ENCODE data around the gene ARHGAP27. TPM values are rescaled to one million over a fixed set of nuclear protein-coding genes. Genes with fewer than 3 reads are reported as not detected.
"Not testable (repeated sequence)": the region's sequence is repeated elsewhere in the genome, so short reads cannot be mapped to it uniquely, and the experiment has no call there.

The ARHGAP27 gene
- total RNA-seq, 1 donor from 2014 or later, result 75.7 TPM

- intact Hi-C loops (cut with micrococcal nuclease); DNase-seq; H3K27ac Mint-ChIP-seq; H3K4me3 Mint-ChIP-seq; H3K4me1 Mint-ChIP-seq; H3K9me3 Mint-ChIP-seq; POLR2A ChIA-PET; CTCF ChIA-PET; H3K27me3 Mint-ChIP-seq: not testable (repeated sequence)
- ATAC-seq (ENCODE audit: low read depth), result peak; percentile 54
- H3K36me3 Mint-ChIP-seq (ENCODE audit: low read depth), result peaks cover 36% of the 10 kb centered on the region
These were observed 13.5 kb upstream of the ARHGAP27 start for GRCh38 chr17:45445901-45446743.

GRCh38 chr17:45444856-45445820 lies 12.5 kb upstream of the ARHGAP27 start:
- H3K27ac Mint-ChIP-seq; H3K4me1 Mint-ChIP-seq; intact Hi-C loops (cut with micrococcal nuclease); CTCF ChIA-PET; ATAC-seq (ENCODE audit: low read depth); POLR2A ChIA-PET; H3K27me3 Mint-ChIP-seq; DNase-seq; H3K4me3 Mint-ChIP-seq; H3K9me3 Mint-ChIP-seq: not testable (repeated sequence)
- H3K36me3 Mint-ChIP-seq (ENCODE audit: low read depth), result peaks cover 34% of the 10 kb centered on the region

DNA sequence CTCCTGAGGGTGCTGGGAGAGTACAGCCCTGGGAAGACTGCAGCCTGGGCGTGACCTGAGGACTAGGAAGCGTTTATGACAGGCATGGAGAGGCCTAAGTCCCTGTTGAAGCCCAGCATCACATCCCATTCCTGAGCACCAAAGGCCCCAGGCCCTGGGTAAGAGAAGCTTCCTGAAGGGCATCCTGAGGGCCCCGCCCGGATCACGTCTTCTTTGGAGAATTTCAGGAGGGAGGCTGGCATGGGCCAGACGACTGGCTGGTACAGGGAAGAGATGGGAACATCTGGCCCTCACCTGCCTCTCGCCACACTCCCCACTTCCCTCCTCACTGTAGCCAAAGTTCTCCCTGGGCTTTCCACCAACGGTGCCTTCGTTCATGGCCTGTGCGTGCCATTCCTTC lies 11.6 kb upstream of the ARHGAP27 start:
- ATAC-seq (ENCODE audit: low read depth); CTCF ChIA-PET; H3K4me1 Mint-ChIP-seq; H3K27me3 Mint-ChIP-seq; H3K4me3 Mint-ChIP-seq; POLR2A ChIA-PET; intact Hi-C loops (cut with micrococcal nuclease); H3K9me3 Mint-ChIP-seq; H3K27ac Mint-ChIP-seq; DNase-seq: not testable (repeated sequence)
- H3K36me3 Mint-ChIP-seq (ENCODE audit: low read depth), result peaks cover 34% of the 10 kb centered on the region

- H3K36me3 Mint-ChIP-seq (ENCODE audit: low read depth), result peaks cover 40% of the 10 kb centered on the region
- H3K4me3 Mint-ChIP-seq; POLR2A ChIA-PET; DNase-seq; H3K9me3 Mint-ChIP-seq; H3K4me1 Mint-ChIP-seq; intact Hi-C loops (cut with micrococcal nuclease); CTCF ChIA-PET; H3K27me3 Mint-ChIP-seq; H3K27ac Mint-ChIP-seq: not testable (repeated sequence)
- ATAC-seq (ENCODE audit: low read depth), result peak; percentile 51
These were observed 10.9 kb upstream of the ARHGAP27 start for GRCh38 chr17:45443371-45444260.

DNA sequence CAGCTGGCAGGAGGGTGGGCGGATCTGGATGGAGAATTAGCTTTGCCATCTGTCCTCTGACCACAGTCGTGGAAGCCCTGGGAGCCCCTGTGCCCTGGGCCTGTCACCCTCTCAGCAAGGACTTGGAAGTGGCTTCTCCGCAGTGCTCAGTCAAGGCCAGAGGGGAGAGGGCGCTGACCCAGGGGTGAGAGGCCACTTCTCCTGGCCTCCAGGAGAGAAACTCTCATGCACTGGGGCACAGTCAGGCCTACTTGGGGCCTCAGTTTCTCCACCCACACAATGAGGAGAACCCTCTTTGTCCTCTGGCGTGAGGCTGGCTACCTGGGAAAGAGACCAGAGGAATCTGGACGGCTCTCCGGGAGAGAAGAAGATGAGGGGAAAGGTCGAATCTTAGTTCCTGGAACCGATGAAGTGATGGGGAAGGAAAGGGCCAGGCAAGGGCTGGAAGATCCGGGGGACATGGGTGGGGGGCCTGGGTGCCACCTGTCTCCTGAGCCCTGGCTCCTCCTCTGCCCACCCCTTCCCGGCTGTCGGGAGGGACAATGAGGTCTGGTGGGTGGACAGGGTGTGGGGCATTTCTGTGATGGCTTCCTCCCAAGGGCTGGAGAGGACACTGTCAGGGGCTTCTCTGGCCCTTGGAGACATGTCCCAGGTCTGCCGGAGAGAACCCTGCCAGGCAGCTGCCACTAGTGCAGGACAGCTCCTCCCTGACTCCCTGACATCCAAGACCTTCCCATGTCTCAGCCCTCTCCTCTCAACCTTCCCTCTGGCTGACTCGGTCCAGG lies 9.0 kb upstream of the ARHGAP27 start:
- ChIA-PET POLR2A (interaction anchor here (0.6 kb wide), 1 partner anchor 237 kb away, joined by 4 read pairs; no protein-coding TSS in a partner anchor), CTCF (no interaction called here)
- no peaks in the 10 kb centered on the region for H3K9me3 Mint-ChIP-seq
- no peak for TF ChIP-seq CTCF (IDR thresholded peaks at IDR 0.05)
- H3K27ac Mint-ChIP-seq, result no peak overlapping the region
- peaks cover 42% of the 10 kb centered on the region for H3K36me3 Mint-ChIP-seq (ENCODE audit: low read depth)
- H3K4me1 Mint-ChIP-seq, result peaks cover 9% of the 10 kb centered on the region
- no peak for DNase-seq
- no peak overlapping the region for H3K4me3 Mint-ChIP-seq
- intact Hi-C loops (cut with micrococcal nuclease), result no loop called here
- ATAC-seq (ENCODE audit: low read depth), result no peak
- H3K27me3 Mint-ChIP-seq, result no peaks in the 10 kb centered on the region

GRCh38 chr17:45440839-45441515 lies 8.3 kb upstream of the ARHGAP27 start:
- H3K4me1 Mint-ChIP-seq; H3K27ac Mint-ChIP-seq; H3K9me3 Mint-ChIP-seq; H3K27me3 Mint-ChIP-seq; H3K4me3 Mint-ChIP-seq; intact Hi-C loops (cut with micrococcal nuclease); ATAC-seq (ENCODE audit: low read depth); DNase-seq; CTCF ChIA-PET: not testable (repeated sequence)
- peaks cover 46% of the 10 kb centered on the region for H3K36me3 Mint-ChIP-seq (ENCODE audit: low read depth)
- POLR2A ChIA-PET, result interaction anchor here (0.6 kb wide), 1 partner anchor 236 kb away, joined by 4 read pairs; no protein-coding TSS in a partner anchor
